ENCODE results near the gene TTC3. TPM values are rescaled to one million over a fixed set of nuclear protein-coding genes. Genes with fewer than 3 reads are reported as not detected.

TTC3 gene
- total and polyA plus RNA-seq, 9 of the 15 experiments (the other 6 are each of a cell fraction or from before 2014, with no cell fraction given) = 17.5 to 92.0 (median 59.5) TPM

GRCh38 chr21:37219761-37220432 is 146.8 kb downstream of the TTC3 start:
- no peak overlapping the region for H3K27ac ChIP-seq (ENCODE audit: extremely low read depth, low read depth, low read length)
- intact Hi-C loops (cut with micrococcal nuclease) (loop anchor here (5.0 to 10.0 kb wide), 2 partner anchors 242 to 345 kb away; no protein-coding TSS in a partner anchor), in situ Hi-C loops (cut with MboI) (no loop called here)
- no TSS peak for BruUV-seq (replicated peaks)
- DNase-seq (ENCODE audit: extremely low read depth in 1 of 4, low spot score in 3 of 4) (no peak), FAIRE-seq (no peak), ATAC-seq (no peak)
- H3K79me2 ChIP-seq (ENCODE audit: control insufficient read depth, insufficient read depth, low read length) = peaks cover 20% of the 10 kb centered on the region
- H2AFZ ChIP-seq (ENCODE audit: low read depth, low read length) = no peak overlapping the region
- H4K20me1 ChIP-seq (replicated peaks; ENCODE audit: control insufficient read depth, insufficient read depth, low read length) = no peaks in the 10 kb centered on the region
- H3K4me2 ChIP-seq (ENCODE audit: insufficient read depth, low read length) = peak overlapping the region; percentile 81
- H3K9ac ChIP-seq (ENCODE audit: insufficient read depth in 1 of 2, low read depth in 2 of 2, low read length in 2 of 2) = no peak overlapping the region
- no peak overlapping the region for H3K4me3 ChIP-seq
- peaks cover 19% of the 10 kb centered on the region; the same call in 2 of the 3 replicates for H3K36me3 ChIP-seq (ENCODE audit: control insufficient read depth, insufficient read depth, low read length)
- H3K9me1 ChIP-seq (ENCODE audit: control insufficient read depth, insufficient read depth, low read length) = no peaks in the 10 kb centered on the region
- ChIA-PET POLR2A (interaction anchor here (1.2 kb wide), 1 partner anchor 20 kb away, joined by 3 read pairs; no protein-coding TSS in a partner anchor), CTCF (ENCODE audit: low intra/inter-chr PET ratio) (no interaction called here)
- no peak for TF ChIP-seq HLTF (IDR thresholded peaks at IDR 0.05)
- TF ChIP-seq ZNF274 (IDR thresholded peaks at IDR 0.05; ENCODE audit: borderline replicate concordance, low read depth, low read length) = 0 out of 2 replicates have a peak, but pooled peaks have one; percentile 8
- TF ChIP-seq ZNF695 (CRISPR knock-in tag; IDR thresholded peaks at IDR 0.05) = no peak
- WGBS (ENCODE audit: insufficient coverage, low coverage, missing lambda C conversion rate) = 80% methylated on average over 13 of the region's 13 CpGs
- peaks cover 0 to 12% of the 10 kb centered on the region in 2 experiments; a peak in 1 of 5 replicates for H3K4me1 ChIP-seq (replicated peaks in 1 of 2; ENCODE audit: control insufficient read depth in 2 of 2, insufficient read depth in 2 of 2, low read length in 2 of 2)
- H3K27me3 ChIP-seq (ENCODE audit: control insufficient read depth in 2 of 2, insufficient read depth in 2 of 2, low read length in 2 of 2) = no peaks in the 10 kb centered on the region
- H3K9me3 ChIP-seq (replicated peaks; ENCODE audit: control insufficient read depth, insufficient read depth, low read depth, low read length) = 0 out of 2 replicates have a peak, but pooled peaks cover 7% of the 10 kb centered on the region

- Histone ChIP-seq H2AFZ (ENCODE audit: low read depth, low read length) (peak overlapping the region; percentile 91), H3K79me2 (ENCODE audit: control insufficient read depth, insufficient read depth, low read length) (peaks cover 22% of the 10 kb centered on the region), H3K9ac (ENCODE audit: insufficient read depth in 1 of 2, low read depth in 2 of 2, low read length in 2 of 2) (peak overlapping the region; percentile 64 to 84; a peak in 3 of 4 replicates), H3K27ac (ENCODE audit: extremely low read depth, low read depth, low read length) (peak overlapping the region; percentile 70; the same call in 1 of the 3 replicates), H3K9me1 (ENCODE audit: control insufficient read depth, insufficient read depth, low read length) (no peaks in the 10 kb centered on the region), H3K4me2 (ENCODE audit: insufficient read depth, low read length) (peak overlapping the region; percentile 81), H3K27me3 (ENCODE audit: control insufficient read depth in 2 of 2, insufficient read depth in 2 of 2, low read length in 2 of 2) (no peaks in the 10 kb centered on the region), H4K20me1 (replicated peaks; ENCODE audit: control insufficient read depth, insufficient read depth, low read length) (no peaks in the 10 kb centered on the region), H3K4me1 (replicated peaks in 1 of 2; ENCODE audit: control insufficient read depth in 2 of 2, insufficient read depth in 2 of 2, low read length in 2 of 2) (peaks cover 0 to 12% of the 10 kb centered on the region in 2 experiments; a peak in 1 of 5 replicates), H3K9me3 (replicated peaks; ENCODE audit: control insufficient read depth, insufficient read depth, low read depth, low read length) (0 out of 2 replicates have a peak, but pooled peaks cover 7% of the 10 kb centered on the region), H3K36me3 (ENCODE audit: control insufficient read depth, insufficient read depth, low read length) (peaks cover 25% of the 10 kb centered on the region; the same call in 2 of the 3 replicates), H3K4me3 (peak overlapping the region; percentile 46)
- BruUV-seq (replicated peaks) = TSS peak; percentile 32
- FAIRE-seq (no peak), ATAC-seq (peak; percentile 53), DNase-seq (ENCODE audit: extremely low read depth in 1 of 4, low spot score in 3 of 4) (no peak)
- ChIA-PET POLR2A (interaction anchor here (0.6 kb wide), 1 partner anchor 348 kb away, joined by 3 read pairs; no protein-coding TSS in a partner anchor), CTCF (ENCODE audit: low intra/inter-chr PET ratio) (no interaction called here)
- WGBS (ENCODE audit: insufficient coverage, low coverage, missing lambda C conversion rate) = 81% methylated on average over 35 of the region's 35 CpGs
- TF ChIP-seq MBD1 (CRISPR knock-in tag; IDR thresholded peaks at IDR 0.05) (0 out of 2 replicates have a peak, but pooled peaks have one; percentile 39), FOXK1 (CRISPR knock-in tag; IDR thresholded peaks at IDR 0.05; ENCODE audit: borderline replicate concordance) (no peak), ZNF274 (IDR thresholded peaks at IDR 0.05; ENCODE audit: borderline replicate concordance, low read depth, low read length) (0 out of 2 replicates have a peak, but pooled peaks have one; percentile 19), SAP30 (IDR thresholded peaks at IDR 0.05; ENCODE audit: borderline replicate concordance, insufficient read depth, low read depth, low read length, poor library complexity, severe bottlenecking) (peak; percentile 11)
- in situ Hi-C loops (cut with MboI) = no loop called here
- intact Hi-C loops (cut with micrococcal nuclease) = loop anchor here (5.0 to 10.0 kb wide), 2 partner anchors 242 to 344 kb away; no protein-coding TSS in a partner anchor
Measured at GRCh38 chr21:37220433-37220980, 147.5 kb downstream of the TTC3 start.
